ENCODE data around the gene WFDC8. TPM values are rescaled to one million over a fixed set of nuclear protein-coding genes. Genes with fewer than 3 reads are reported as not detected.

Gene WFDC8
- total RNA-seq, 1 donor from 2014 or later = not detected

DNA sequence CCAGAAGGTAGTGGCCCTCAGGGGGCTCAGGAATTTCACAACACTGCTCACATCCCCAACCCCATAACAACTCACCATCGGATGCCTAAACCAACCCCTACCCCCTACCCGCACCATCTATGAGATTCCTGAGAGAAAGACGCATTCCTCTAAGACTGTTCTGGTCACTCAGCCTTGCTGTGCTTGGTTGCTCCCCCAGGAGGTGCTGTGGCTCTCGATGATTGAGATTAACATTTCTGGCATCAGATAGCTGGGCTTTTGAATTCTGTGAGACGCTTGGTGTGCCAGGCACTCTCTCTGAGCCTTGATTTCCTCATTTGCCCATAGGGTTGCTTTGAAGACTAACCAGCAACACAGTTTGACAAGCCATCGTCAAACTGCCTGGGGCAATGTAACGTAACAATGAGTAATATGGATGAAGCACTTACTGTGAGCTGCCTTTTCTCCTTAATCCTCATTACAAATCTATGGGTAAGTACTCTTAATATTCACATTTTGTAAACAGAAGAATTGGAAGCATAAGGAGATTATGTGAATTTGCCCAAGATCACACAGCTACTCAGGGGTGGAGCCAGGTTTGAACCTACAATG lies 40.8 kb downstream of the WFDC8 start:
- no peak overlapping the region for H3K27ac ChIP-seq
- no peaks in the 10 kb centered on the region for H3K9me3 ChIP-seq
- peaks cover 22% of the 10 kb centered on the region for H3K27me3 ChIP-seq (ENCODE audit: low read depth)
- no peak for ATAC-seq
- H3K4me1 ChIP-seq = no peaks in the 10 kb centered on the region
- intact Hi-C loops (cut with DNase I) = no loop called here
- TF ChIP-seq, protein P1, sequence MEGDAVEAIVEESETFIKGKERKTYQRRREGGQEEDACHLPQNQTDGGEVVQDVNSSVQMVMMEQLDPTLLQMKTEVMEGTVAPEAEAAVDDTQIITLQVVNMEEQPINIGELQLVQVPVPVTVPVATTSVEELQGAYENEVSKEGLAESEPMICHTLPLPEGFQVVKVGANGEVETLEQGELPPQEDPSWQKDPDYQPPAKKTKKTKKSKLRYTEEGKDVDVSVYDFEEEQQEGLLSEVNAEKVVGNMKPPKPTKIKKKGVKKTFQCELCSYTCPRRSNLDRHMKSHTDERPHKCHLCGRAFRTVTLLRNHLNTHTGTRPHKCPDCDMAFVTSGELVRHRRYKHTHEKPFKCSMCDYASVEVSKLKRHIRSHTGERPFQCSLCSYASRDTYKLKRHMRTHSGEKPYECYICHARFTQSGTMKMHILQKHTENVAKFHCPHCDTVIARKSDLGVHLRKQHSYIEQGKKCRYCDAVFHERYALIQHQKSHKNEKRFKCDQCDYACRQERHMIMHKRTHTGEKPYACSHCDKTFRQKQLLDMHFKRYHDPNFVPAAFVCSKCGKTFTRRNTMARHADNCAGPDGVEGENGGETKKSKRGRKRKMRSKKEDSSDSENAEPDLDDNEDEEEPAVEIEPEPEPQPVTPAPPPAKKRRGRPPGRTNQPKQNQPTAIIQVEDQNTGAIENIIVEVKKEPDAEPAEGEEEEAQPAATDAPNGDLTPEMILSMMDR (IDR thresholded peaks at IDR 0.05) = no peak
- DNase-seq = no peak
- H3K4me3 ChIP-seq = no peak overlapping the region
- no peaks in the 10 kb centered on the region for H3K36me3 ChIP-seq

DNA sequence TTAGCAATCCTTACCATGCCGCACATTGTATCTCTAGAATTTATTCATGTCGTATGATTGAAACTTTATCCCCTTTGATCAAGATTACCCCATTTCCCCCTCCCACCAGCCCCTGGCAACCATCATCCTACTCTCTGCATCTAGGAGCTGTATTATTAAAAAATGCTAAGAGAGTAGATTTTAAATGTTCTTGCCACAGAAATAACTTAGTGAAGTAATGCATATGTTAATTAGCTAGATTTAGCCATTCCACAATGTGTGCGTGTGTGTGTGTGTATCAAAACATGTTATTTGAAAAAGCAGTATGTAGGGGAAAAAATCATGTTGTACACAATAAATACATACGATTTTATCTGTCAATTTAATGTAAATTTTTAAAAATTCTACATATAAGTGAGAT lies 51.8 kb downstream of the WFDC8 start:
- H3K36me3 ChIP-seq = no peaks in the 10 kb centered on the region
- TF ChIP-seq, protein P1 (IDR thresholded peaks at IDR 0.05) = no peak
- intact Hi-C loops (cut with DNase I) = no loop called here
- ATAC-seq (no peak), DNase-seq (no peak)
- H3K27me3 ChIP-seq (ENCODE audit: low read depth) = peaks cover 3% of the 10 kb centered on the region
- no peaks in the 10 kb centered on the region for H3K4me1 ChIP-seq
- no peaks in the 10 kb centered on the region for H3K9me3 ChIP-seq
- H3K27ac ChIP-seq = no peak overlapping the region
- no peak overlapping the region for H3K4me3 ChIP-seq

DNA sequence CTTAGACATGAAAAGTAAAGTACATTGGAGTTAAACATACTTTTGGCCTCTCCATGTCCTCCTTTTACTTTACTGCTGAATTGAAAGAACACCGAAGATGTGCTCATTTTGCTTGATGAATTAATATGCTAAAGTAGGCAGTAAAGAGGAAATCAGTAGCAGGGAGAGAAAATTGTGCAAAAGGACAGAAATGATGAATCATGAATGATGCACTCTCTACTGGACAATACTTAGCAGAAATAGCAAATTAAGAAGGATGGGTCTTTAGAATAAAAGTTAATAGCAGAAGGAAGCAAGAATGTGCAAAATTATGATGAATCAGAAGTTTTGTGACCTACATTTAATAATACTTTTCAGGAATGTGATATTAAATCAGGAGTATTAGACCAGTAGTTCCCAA lies 55.3 kb downstream of the WFDC8 start:
- H3K9me3 ChIP-seq = no peaks in the 10 kb centered on the region
- H3K27ac ChIP-seq = no peak overlapping the region
- H3K4me1 ChIP-seq = no peaks in the 10 kb centered on the region
- no peaks in the 10 kb centered on the region for H3K36me3 ChIP-seq
- DNase-seq = no peak
- TF ChIP-seq, protein P1 (IDR thresholded peaks at IDR 0.05) = no peak
- H3K27me3 ChIP-seq (ENCODE audit: low read depth) = peaks cover 3% of the 10 kb centered on the region
- no peak for ATAC-seq
- no peak overlapping the region for H3K4me3 ChIP-seq
- intact Hi-C loops (cut with DNase I) = no loop called here

DNA sequence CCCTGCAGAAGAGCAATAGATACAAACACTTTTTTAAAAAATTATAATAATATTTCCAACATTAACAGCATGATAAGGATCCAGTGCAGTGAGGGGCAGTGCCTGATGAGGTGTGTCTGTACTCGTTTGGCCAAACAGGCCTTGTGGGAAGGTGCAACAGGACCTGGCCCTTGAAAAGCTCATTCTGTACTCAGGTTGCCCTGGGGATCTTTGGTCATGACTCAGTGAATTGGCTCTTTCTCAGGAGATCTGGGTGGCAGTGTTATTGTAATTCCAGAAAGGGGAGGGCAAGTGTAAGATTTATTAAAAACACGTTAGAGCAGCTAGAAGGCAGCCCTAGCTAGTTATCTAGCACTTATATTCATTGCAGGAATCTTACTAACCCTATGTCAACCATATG lies 60.8 kb downstream of the WFDC8 start:
- Histone ChIP-seq H3K36me3 (no peaks in the 10 kb centered on the region), H3K4me1 (no peaks in the 10 kb centered on the region), H3K4me3 (no peak overlapping the region), H3K9me3 (no peaks in the 10 kb centered on the region), H3K27ac (no peak overlapping the region), H3K27me3 (ENCODE audit: low read depth) (peaks cover 3% of the 10 kb centered on the region)
- intact Hi-C loops (cut with DNase I) = no loop called here
- TF ChIP-seq, protein P1 (IDR thresholded peaks at IDR 0.05) = no peak
- ATAC-seq (peak; percentile 89 to 90), DNase-seq (no peak)

DNA sequence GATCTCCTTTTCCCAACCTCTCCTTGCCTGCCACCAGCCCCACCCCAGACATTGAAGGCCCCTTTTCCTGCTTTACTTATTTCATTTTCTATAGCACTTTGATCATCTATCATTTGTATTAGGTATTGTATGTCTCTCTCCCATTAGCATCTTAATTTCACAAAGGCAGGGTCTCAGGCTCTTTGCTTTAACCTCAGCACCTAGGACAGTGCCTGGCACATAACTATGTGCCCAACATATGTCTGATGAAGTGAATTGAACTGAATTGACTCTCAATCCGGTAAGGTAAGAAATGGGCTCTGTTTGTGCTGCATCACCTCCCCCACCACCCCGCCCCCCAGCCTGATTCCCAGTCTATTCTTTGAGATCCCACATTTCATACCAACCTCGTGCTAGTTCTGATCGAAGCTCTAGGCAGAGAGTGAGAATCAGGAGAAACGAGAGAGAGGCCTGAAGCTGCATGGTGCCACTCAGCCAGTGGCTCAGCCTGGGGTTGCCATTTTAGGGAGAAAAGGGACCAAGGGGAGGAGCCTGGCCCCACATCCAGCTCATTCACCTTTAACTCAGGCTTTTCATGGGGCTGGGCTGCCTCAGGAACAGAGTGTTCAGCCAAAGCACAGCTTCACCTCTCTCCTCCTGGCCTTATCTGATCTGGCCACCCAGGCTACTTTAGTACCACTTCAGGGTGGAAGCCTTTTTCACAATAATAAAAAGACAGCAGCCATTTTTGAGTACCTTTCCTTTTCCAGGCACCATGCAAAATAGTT lies 63.8 kb downstream of the WFDC8 start, which contains the start of gene SPINT3:
Gene SPINT3, minus strand, starts transcription at position 476 of the 767 bp plus-strand sequence. Its CDS starts 14 bp downstream, at position 462.
- no peak within 1 kb of the TSS for H3K27ac ChIP-seq
- intact Hi-C loops (cut with DNase I) = no loop called here
- TF ChIP-seq, protein P1 (IDR thresholded peaks at IDR 0.05) = no peak
- no peaks in the 10 kb centered on the region for H3K4me1 ChIP-seq
- ATAC-seq (peak; percentile 59 to 65), DNase-seq (peak; percentile 42)
- H3K9me3 ChIP-seq = no peaks in the 10 kb centered on the region
- H3K27me3 ChIP-seq (ENCODE audit: low read depth) = no peaks in the 10 kb centered on the region
- no peak within 1 kb of the TSS for H3K4me3 ChIP-seq
- H3K36me3 ChIP-seq = no peaks in the 10 kb centered on the region

Measured in lower lobe of right lung (tissue), 2 donors.